Raji (cell line): ENCODE measurements around the gene ADAMTS17.

Experiments
- POLR2A ChIP-seq: IDR thresholded peaks from 2 replicates; pipeline ENCODE4 v1.6.1; 2011; ENCODE audit warnings: low read depth, low read length, control low read depth; ENCODE audit not compliant: insufficient read depth

The ADAMTS17 gene

GRCh38 chr15:100189319-100189718 lies 152.5 kb downstream of the ADAMTS17 start:
- TF ChIP-seq POLR2A, result no peak

- no peak for TF ChIP-seq POLR2A
These were observed 154.1 kb downstream of the ADAMTS17 start for GRCh38 chr15:100187677-100188076.

GRCh38 chr15:100186960-100187359 lies 154.8 kb downstream of the ADAMTS17 start:
- no peak for TF ChIP-seq POLR2A

GRCh38 chr15:100186366-100186765 lies 155.4 kb downstream of the ADAMTS17 start:
- no peak for TF ChIP-seq POLR2A

GRCh38 chr15:100183921-100184495 lies 157.8 kb downstream of the ADAMTS17 start:
- no peak for TF ChIP-seq POLR2A

GRCh38 chr15:100180921-100181320 lies 160.9 kb downstream of the ADAMTS17 start:
- no peak for TF ChIP-seq POLR2A

- no peak for TF ChIP-seq POLR2A
These were observed 166.2 kb downstream of the ADAMTS17 start for GRCh38 chr15:100175406-100176114.

- no peak for TF ChIP-seq POLR2A
These were observed 166.9 kb downstream of the ADAMTS17 start for GRCh38 chr15:100174904-100175275.

- TF ChIP-seq POLR2A, result no peak
These were observed 167.4 kb downstream of the ADAMTS17 start for GRCh38 chr15:100174159-100174903.

- TF ChIP-seq POLR2A, result no peak
These were observed 169.3 kb downstream of the ADAMTS17 start for GRCh38 chr15:100172356-100173024.

- no peak for TF ChIP-seq POLR2A
These were observed 170.4 kb downstream of the ADAMTS17 start for GRCh38 chr15:100171411-100171810.

GRCh38 chr15:100170291-100171210 lies 171.2 kb downstream of the ADAMTS17 start:
- no peak for TF ChIP-seq POLR2A

- no peak for TF ChIP-seq POLR2A
These were observed 172.0 kb downstream of the ADAMTS17 start for GRCh38 chr15:100169615-100170290.

- no peak for TF ChIP-seq POLR2A
These were observed 173.0 kb downstream of the ADAMTS17 start for GRCh38 chr15:100168787-100169186.
